A673 (cell line): Measurements from ENCODE around the gene DCHS2.

Experiments
- CTCF ChIP-seq: fragments of 300-800, 200-600 bp; sonication (generic); conservative IDR thresholded peaks from 2 replicates; pipeline ENCODE4 v1.5.1; 2017; ENCODE audit warnings: low read depth, mild to moderate bottlenecking, antibody characterized with exemption, low read length, moderate library complexity, mixed read lengths
- EZH2 ChIP-seq: fragments of 200-600 bp; sonication (generic); IDR thresholded peaks from 2 replicates; pipeline ENCODE4 v1.6.1; 2017; ENCODE audit warnings: borderline replicate concordance, low read depth, mild to moderate bottlenecking, mixed read lengths, antibody characterized with exemption, low read length; ENCODE audit not compliant: poor library complexity, severe bottlenecking

DNA sequence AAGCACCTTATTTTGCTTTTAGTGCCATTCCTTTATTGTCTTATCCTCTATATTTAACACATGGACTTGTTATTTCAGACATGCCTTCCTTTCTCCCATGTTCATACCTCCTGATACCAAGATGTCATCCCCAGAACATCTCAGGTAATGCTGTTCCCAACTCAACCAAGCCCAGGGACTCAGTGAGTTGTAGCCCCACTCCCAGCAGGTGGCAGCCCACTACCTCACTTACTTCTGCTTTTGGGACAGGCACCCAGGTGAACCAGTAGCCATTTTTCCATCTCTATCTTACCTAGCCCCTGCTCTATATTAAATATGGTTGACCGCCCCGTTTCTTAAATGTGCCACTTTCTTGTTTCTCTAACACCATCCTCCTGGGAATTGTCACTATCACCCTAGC lies 199.0 kb downstream of the DCHS2 start:
- TF ChIP-seq CTCF (no peak), EZH2 (no peak)
